Renal cortex interstitium (tissue), 11 donors: Measurements from ENCODE around the gene ZNF785. TPM values are rescaled to one million over a fixed set of nuclear protein-coding genes. Genes with fewer than 3 reads are reported as not detected.
"Not testable (repeated sequence)": the region's sequence is repeated elsewhere in the genome, so short reads cannot be mapped to it uniquely, and the experiment has no call there.

ENCODE experiments used
- DNase-seq, 11 donors: peaks; one replicate each; pipeline ENCODE4 v3.0.0-alpha.2; 2013; ENCODE audit warnings: low read depth in 9 of 11, low spot score in 4 of 11; ENCODE audit errors: extremely low read depth in 1 of 11
- polyA plus RNA-seq, 3 donors: library from polyadenylated mRNA; unstranded; fragments of 120-200 nt; gene quantifications; one replicate each; pipeline ENCODE4 v1.2.1, GENCODE V29; 2013; ENCODE audit not compliant: insufficient read length in 3 of 3

ZNF785 gene
- polyA plus RNA-seq, 3 donors: 20.2 to 32.3 (median 23.7) TPM

DNA sequence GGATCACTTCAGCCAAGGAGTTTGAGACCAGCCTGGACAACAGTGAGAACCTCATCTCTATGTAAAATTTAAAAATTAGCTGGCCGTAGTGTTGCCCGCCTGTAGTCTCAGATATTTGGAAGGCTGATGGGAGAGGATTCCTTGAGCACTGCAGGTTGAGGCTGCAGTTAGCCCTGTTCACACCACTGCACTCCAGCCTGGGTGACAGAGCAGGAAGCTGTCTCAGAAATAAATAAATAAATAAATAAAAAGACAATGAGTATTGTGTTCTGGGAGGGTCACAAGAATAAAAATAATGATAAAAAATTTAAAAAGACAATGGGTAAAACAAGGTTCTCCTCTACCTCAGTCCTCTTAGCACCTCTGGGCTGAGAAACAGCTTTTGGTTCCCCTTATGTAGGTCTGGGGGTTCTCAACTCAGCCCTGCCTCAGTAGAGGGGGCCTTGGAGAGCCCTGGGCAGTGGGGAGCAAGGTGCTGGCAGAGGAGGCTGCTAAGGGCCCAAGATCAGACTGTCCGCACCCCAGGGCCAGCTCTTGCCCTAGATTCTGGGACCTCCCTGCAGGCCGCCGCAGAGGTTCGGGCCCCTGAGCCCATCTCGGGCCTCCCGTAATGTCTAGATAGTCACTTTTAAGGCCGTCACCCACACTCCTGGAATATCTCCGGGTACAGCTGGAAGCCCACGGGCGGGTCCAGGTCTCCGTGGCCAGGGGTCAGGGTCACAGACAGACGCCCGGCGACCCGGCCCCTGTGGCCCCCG, 30.8 kb downstream of the ZNF785 start:
- DNase-seq: no peak

DNA sequence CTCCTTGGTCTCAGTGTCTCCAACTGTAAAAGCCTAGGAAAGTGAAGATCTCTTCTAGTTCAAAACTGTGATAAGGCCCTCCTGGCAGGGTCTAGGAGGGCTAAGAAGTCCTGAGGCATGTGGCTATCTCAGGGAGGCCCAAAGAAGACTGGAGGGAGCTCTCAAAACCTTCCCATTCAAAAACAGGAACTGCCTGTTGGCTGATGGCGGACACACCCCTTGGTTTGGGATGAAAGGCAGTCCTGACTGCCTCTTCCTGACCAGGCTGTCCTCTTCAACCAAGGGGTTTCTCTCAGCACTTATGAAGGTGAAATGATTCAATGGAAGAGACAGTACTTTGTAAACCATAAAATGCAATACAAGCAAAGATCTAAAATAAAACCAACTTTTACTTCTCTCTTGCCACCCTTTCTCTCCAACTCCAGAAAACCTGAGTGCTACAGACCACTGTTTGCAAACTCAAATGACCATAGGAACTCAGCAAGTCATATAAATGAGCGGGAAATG, 32.1 kb downstream of the ZNF785 start:
- no peak for DNase-seq

DNA sequence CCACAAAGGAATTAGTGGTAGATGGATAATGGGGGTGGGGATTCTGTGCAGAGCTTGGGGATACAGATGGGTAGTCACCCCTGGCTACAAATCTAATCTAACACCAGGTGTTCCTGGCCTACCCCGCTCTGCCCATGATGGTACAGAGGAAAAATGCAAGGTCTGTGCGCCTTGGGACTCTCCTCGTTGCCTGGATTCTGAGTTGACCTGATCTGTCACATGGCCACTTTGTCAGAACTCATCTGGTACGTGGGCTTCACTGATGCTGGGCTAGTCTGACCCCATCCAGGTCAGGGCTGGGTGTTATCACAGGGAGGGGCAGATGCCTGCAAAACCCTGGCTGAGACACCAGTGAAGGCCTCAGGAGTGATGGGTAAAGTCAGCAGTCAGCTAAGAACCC, 32.5 kb downstream of the ZNF785 start:
- no peak for DNase-seq

DNA sequence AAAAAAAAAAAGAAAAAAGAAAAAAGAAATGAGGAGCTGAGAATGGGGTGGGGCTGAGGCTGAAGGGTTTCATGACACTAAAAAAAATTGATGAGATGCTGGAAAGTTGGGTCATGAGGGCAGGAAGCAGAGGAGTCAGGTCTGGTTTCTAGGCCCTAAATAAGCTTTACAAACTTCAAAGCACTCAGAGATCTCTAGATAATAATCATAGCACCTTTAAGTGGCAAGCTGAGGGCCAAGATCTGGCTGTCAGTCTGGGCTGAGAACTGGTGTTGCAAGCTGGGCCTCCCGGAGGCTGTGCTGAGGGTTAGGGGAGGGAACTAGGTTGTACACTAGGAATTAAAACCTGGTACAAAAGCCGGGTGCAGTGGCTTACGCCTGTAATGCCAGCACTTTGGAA, 33.7 kb downstream of the ZNF785 start:
- DNase-seq: no peak

DNA sequence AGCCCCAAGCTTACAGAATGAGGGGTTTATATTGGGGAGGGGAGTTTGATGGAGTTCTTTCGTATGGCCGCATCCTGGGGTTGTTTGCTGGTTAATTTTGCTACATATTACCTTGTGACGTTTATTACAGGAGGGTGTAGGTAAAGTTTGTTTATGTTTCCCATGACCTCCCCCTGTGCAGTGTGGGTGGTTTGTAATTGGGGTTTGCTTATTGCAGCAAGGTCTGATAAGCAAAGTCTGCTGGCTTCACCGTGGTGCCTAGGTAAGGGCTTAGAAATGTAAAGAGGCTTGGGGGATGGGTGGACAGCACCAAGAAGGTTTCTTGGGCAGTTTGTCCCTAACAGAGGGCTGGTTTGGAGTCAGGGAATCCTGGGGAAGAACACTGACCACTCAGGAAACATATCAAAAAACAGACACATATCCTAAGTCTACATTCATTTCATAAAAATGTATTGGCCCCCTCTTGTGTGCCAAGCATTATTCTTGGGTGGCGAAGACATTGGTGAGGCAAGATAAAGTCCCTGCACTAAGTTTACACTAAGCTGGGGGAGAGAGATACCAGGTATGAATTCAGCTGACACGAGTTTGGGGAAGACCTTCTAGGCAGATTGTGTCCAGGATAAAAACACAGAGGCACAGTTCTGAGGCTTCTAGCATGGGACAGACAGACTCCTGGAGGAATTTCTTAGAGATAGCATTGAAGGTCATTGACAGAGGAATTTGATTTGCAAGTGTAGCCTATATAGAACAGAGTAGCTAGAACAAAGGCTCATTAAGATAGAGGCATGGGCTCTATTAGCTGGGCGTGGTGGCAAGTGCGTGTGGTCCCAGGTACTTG, 36.9 kb downstream of the ZNF785 start:
- DNase-seq: no peak

DNA sequence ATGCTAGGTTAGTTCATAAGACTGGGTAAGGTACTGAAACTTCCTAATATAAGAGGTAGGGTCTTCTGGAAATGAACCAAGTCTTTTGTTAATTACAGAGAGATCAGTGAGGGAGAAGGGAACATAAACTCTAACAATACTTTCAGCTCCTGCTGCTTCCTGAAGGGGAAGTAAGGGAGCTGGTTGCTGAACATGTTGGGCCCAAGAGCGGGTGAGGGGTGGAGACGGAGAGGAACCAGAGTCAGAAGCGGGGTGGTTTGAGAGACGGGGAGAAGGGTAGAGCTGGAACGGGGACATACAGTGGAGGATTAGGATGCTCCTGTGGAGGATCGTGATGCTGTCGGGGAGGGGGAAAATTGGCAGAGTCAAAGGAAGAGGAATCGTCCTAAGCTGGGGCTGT, 39.4 kb downstream of the ZNF785 start:
- DNase-seq: no peak

DNA sequence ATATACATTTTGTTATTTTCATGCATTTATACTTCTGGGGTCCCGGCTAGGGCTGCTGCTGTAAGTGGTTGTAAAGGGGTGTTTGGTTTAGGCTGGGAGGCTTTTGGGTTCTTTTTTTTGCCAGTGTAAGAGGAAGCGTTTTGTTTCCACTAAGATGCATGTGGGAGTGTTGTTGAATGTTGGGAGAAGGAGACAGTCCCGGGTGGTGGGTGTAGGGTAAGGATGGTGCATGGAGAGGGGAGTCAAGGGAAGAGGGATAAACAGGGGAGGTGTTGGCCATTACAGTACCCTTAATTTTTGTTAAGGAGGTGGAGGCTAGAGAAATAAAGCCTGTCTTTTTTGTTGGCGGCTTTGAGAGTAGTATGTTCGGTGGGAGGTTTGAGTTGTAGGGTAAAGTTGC, 42.4 kb downstream of the ZNF785 start:
- no peak for DNase-seq

DNA sequence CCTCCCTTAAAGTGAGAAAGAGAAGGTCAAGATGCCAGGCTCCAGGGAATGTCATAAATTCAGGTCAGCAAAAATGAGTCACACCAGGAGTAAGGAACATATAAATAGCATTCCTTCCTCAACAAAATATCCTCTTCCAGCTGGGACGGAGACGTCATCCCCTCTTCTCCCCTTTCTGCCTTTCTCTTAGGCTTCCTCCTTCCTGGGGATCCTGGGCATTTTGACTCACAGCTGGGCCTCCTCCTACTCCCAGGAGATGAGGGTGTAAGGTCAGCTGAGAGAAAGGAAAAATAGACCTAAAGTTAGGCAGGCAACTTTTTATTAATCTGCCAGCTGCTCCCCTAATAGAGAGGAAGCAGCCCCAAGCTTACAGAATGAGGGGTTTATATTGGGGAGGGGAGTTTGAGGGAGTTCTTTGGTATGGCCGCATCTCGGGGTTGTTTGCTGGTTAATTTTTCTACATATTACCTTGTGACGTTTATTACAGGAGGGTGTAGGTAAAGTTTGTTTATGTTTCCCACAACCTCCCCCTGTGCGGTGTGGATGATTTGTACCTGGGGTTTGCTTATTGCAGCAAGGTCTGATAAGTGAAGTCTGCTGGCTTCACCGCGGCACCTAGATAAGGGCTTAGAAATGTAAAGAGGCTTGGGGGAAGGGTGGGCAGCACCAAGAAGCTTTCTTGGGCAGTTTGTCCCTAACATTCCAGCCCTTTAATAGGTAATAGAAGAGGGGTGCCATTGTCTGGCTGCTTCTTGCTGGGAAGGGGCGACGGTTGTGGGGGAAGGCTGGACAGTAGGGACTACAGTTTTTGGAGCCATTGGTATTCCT, 43.8 kb downstream of the ZNF785 start:
- DNase-seq: no peak

DNA sequence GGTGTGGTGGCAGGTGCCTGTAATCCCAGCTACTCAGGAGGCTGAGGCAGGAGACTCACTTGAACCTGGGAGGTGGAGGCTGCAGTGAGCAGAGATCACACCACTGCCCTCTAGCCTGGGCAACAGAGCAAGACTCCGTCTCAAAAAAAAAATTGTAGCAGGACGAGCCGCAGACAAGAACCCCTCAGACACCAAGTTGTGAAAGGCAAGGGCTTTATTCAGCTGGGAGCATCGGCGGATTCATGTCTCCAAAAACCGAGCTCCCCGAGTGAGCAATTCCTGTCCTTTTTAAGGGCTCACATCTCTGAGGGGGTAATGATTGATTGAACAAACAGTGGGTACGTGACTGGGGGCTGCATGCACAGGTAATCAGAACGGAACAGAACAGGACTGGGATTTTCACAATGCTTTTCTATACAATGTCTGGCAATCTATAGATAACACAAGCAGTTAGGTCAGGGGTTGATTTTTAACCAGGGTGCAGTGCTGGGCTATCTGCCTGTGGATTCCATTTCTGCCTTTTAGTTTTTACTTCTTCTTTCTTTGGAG, 44.5 kb downstream of the ZNF785 start:
- not testable (repeated sequence) for DNase-seq

DNA sequence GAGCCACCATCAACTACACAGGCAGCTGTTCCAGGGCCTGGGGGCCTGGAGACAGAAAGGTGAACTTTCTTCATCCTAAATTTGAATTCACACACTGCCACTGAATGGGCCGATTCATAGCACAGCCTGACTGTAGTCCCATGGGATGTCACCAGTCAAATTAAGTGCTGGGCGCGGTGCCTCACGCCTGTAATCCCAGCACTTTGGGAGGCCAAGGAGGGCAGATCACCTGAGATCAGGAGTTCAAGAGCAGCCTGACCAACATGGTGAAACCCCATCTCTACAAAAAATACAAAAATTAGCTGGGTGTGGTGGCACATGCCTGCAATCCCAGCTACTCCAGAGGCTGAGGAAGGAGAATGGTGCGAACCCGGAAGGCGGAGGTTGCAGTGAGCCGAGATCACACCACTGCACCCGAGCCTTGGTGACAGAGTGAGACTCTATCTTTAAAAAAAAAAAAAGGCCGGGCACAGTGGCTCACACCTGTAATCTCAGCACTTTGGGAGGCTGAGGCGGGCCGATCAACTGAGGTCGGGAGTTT, 45.4 kb downstream of the ZNF785 start:
- DNase-seq: not testable (repeated sequence)

DNA sequence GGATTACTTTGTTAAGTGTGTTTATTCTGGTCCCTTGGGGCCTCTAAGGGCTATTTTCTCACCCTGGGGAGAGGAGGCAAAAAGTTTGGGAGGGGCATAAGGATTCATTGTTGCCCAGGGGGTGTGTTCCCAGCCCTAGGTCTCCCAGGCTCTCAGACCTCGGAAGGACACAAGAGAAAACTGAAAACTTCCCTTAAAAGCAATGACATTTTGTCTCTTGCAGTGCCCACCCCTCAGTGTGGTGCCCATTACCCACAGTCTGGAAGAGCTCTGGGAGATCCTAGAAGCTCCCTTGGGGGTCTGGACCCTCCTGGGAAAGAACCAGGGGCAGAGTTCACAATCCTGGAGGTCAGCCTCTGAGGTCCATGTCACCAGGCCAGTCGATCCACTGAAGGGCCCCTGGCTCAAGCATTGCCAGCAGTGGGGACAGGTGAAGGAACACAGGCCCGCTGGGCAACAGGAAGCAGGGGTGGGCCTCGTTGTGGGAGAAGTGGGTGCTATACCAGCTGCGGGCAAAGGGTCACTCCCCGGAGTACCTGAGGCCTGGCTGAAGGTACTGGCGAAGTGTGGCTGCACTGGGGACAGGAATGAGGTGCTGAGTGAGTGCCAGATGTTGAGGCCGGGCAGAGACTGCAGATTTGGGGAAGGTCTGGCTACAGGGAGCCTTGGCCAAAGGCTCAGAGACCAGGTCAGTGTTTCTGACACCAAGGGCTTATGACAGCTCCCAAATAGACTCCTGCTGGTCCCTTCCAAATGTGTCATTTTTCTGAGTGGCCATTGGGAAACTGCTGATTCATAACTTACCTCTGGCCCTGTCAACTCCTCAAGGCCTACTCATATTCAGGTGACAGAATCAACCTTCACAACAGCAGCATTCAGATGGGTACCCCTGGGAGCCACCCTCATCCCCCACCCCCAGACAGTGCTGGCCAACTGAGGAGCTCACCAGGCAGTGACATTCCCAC, 46.2 kb downstream of the ZNF785 start:
- DNase-seq: no peak

DNA sequence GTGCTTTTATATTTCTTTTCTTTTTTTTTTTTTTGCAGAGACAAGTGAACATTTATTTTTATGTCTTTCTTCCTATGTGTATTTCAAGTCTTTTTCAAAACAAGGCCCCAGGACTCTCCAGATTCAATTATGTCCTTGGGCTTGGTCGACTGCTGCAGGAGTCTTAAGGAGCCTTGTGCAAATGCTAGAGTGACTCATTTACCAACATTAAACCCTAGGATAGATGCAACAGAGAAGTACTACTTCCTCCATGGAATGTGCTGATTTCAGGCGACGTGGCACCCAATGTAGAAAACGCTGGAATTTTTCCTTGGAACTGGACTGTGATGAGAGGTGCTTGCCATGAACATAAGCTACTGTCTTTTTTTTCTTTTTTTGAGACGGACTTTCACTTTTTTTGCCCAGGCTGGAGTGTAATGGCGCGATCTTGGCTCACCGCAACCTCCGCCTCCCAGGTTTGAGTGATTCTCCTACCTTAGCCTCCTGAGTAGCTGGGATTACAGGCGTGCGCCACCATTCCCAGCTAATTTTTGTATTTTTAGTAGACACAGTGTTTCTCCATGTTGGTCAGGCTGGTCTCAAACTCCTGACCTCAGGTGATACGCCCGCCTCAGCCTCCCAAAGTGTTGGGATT, 49.0 kb downstream of the ZNF785 start:
- DNase-seq: not testable (repeated sequence)

DNA sequence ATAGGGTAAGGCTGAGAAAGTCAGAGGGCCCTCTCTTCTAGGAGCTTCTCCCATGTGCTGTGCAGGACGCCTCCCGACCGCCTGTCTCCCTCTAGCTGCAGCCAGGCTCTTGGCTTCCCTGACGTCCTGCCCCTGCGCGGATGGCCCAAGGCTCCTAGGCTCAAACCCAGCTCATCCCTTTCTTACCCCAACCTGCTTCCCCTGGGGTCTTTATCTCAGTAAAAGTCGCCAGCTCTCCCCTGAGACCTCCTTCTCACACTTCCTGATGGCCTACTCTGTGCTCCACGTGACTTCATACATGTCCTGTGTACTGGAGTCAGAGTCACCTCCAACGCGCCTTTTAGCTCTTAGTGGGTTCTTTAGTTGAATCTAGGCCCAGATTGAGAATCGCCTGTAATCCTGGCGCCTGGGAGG, 49.7 kb downstream of the ZNF785 start:
- peak in 6 of 11 donors; percentile 49 to 69 (median 61) for DNase-seq

DNA sequence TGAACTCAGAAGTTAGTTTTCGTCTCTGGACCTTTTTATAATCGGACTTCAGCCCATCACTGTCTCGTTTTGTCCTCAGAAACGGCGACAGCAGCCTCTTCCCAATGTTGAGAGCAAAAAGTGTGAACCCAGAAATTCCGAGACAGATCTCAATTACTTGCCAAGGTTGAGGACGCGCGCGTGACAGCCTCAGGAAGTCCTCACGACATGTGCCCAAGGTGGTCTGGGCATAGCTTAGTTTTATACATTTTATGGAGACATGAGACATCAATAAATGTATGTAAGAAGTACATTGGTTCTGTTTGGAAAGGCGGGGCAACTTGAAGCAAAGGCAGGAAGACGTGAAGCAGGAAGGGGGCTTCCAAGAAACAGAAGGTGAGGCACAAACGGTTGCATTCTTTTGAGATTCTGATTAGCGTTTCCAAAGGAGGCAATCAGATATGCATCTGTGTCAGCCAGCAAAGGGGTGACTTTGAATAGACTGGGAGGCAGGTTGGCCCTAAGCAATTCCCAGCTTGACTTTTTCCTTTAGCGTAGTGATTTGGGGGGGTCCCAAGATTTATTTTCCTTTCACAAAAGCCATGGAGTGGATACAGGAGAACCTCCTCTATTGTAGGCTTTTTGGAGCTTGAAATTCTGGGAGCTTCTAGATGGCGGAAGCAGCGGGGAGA, 50.3 kb downstream of the ZNF785 start:
- no peak for DNase-seq

DNA sequence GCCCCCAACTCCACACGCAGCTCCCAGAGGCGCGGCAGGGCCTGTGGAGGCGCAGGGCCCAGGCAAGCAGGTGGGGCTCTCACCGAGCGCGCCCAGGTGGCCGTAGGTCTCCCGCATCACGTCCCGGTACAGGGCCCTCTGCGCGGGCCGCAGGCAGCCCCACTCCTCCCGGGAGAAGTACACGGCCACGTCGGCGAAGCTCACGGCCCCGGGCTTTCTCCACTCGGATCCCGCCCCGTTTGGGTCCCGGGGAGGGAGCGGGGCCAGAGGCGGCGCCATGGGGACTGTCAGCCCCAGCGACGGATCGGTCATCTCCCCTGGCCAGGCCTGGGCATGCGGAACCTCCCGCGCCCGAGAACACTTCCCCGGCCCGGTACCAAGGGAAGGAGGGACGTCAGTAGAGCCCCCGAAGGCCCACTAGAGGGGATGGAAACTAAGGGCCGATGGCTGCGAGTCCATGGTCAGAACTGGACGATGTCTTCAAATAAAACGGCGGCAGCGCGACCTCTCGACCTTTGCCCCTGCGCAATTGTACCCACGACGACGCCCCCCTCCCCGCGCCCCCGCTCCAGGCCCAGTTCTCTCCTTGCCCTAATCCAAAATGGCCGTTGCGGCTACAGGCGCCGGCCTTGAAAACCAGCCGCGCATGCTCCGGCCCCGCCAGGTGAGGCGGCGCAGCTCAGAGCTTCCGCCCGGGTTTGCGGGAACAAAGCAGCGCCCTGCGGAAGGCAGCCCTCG, 51.0 kb downstream of the ZNF785 start, which contains the start of gene ZNF747:
ZNF747 (minus strand) TSS at position 491 of the 738 bp plus-strand sequence; CDS start at position 312, 179 bp downstream.
- DNase-seq: peak; percentile 76 to 93 (median 89)
